Body of pancreas (tissue), 4 donors: Measurements from ENCODE around the gene NBEAL2. TPM values are rescaled to one million over a fixed set of nuclear protein-coding genes. Genes with fewer than 3 reads are reported as not detected.

Experiments used
- ATAC-seq: fragments of 150-250 bp; one replicate; pipeline ENCODE4 v1.9.1; 2016
- DNase-seq, 4 donors: peaks; one replicate each; pipeline ENCODE4 v3.0.0-alpha.2; 2019
- H3K27ac ChIP-seq, 4 donors: fragments of 200-600 bp; sonication (generic); 1 replicate in 3 of 4; 2 replicates in 1 of 4; pipeline versions ENCODE4 v1.5.1 to v1.6.1; 2016 to 2019; ENCODE audit warnings: mild to moderate bottlenecking in 1 of 4, mixed read lengths in 1 of 4, moderate library complexity in 1 of 4
- H3K27me3 ChIP-seq, 2 donors: fragments of 200-600 bp; sonication (generic); one replicate each; pipeline ENCODE4 v1.6.0; 2016; ENCODE audit warnings: mild to moderate bottlenecking in 1 of 2
- H3K36me3 ChIP-seq, 2 donors: fragments of 200-600 bp; sonication (generic); replicated peaks in 1 of 2; 2 replicates each; pipeline ENCODE4 v1.5.1; 2016; ENCODE audit warnings: low read depth in 2 of 2; ENCODE audit not compliant: insufficient read depth in 1 of 2
- H3K4me1 ChIP-seq: fragments of 200-600 bp; sonication (generic); one replicate; pipeline ENCODE4 v1.6.0; 2016
- H3K4me3 ChIP-seq, 2 donors: fragments of 200-600 bp; sonication (generic); 1 replicate in 1 of 2; 2 replicates in 1 of 2; pipeline ENCODE4 v1.5.1; 2016 to 2019
- H3K9me3 ChIP-seq, 3 donors: fragments of 200-600 bp; sonication (generic); 1 replicate in 2 of 3; 2 replicates in 1 of 3; pipeline ENCODE4 v1.5.1; 2016
- CTCF ChIP-seq, 7 experiments: fragments of 450-650 bp in 4 of 7; fragments of 200-600 bp in 3 of 7; sonication (generic) in 3 of 7; IDR thresholded peaks; one replicate each; pipeline ENCODE4 v1.5.1; 2016 to 2019; ENCODE audit warnings: antibody characterized with exemption in 7 of 7
- POLR2A ChIP-seq, 3 donors: fragments of 450-650 bp; IDR thresholded peaks; one replicate each; pipeline ENCODE4 v1.6.1; 2016; ENCODE audit warnings: antibody characterized with exemption in 3 of 3, mild to moderate bottlenecking in 2 of 3
- WGBS, 2 donors: methylation state at CpG; one replicate each; pipeline ENCODE4 v1.1.5; 2017; 5-methylcytosine and 5-hydroxymethylcytosine counted together
- intact Hi-C: fragments of 100-400 bp; cut with DNase I; formaldehyde crosslinking; loops from one replicate; pipeline ENCODE4 v1.15.1; 2023
- total RNA-seq, 2 donors: library from RNA; depleted of rRNA; stranded (reverse); fragments of >200 nt; gene quantifications; one replicate each; pipeline ENCODE4 v1.1.0, GENCODE V29; 2016

Gene NBEAL2
- total RNA-seq, 2 donors from 2014 or later, result 98.8 to 151 TPM

- 83 to 88% methylated on average over 26 to 27 of the region's 32 CpGs for WGBS, 2 donors
- intact Hi-C loops, result no loop called here
- peak in 3 of 4 donors; percentile 1 to 11 (median 9) for DNase-seq
- Histone ChIP-seq H3K36me3 (peaks cover 4 to 19% of the 10 kb centered on the region in 2 donors), H3K27me3 (no peaks in the 10 kb centered on the region), H3K4me1 (peaks cover 11% of the 10 kb centered on the region), H3K27ac (no peak overlapping the region), H3K4me3 (no peak overlapping the region), H3K9me3 (no peaks in the 10 kb centered on the region)
- TF ChIP-seq POLR2A (IDR thresholded peaks at IDR 0.05), result no peak
- TF ChIP-seq CTCF (IDR thresholded peaks at IDR 0.05), result no peak
- no peak for ATAC-seq
These were observed 26.0 kb downstream of the NBEAL2 start for GRCh38 chr3:47005212-47006144.

- Histone ChIP-seq H3K27me3 (no peaks in the 10 kb centered on the region), H3K27ac (no peak overlapping the region), H3K9me3 (no peaks in the 10 kb centered on the region), H3K36me3 (peaks cover 4 to 15% of the 10 kb centered on the region in 2 donors), H3K4me3 (no peak overlapping the region), H3K4me1 (peaks cover 11% of the 10 kb centered on the region)
- TF ChIP-seq CTCF (IDR thresholded peaks at IDR 0.05), result no peak
- no peak for TF ChIP-seq POLR2A (IDR thresholded peaks at IDR 0.05)
- DNase-seq (peak in 1 of 4 donors; percentile 1), ATAC-seq (no peak)
- WGBS, 2 donors, result 82 to 83% methylated on average over 6 to 9 of the region's 9 CpGs
- intact Hi-C loops, result no loop called here
These were observed 26.7 kb downstream of the NBEAL2 start for GRCh38 chr3:47006145-47006651.

- TF ChIP-seq CTCF (IDR thresholded peaks at IDR 0.05) (no peak), POLR2A (IDR thresholded peaks at IDR 0.05) (no peak)
- no peak overlapping the region for H3K4me3 ChIP-seq
- peaks cover 4 to 8% of the 10 kb centered on the region in 2 donors for H3K36me3 ChIP-seq
- intact Hi-C loops, result no loop called here
- peaks cover 11% of the 10 kb centered on the region for H3K4me1 ChIP-seq
- no peaks in the 10 kb centered on the region for H3K27me3 ChIP-seq
- DNase-seq, result peak in 2 of 4 donors; percentile 1 to 9
- WGBS, 2 donors, result 83 to 90% methylated on average over 2 to 3 of the region's 3 CpGs
- H3K9me3 ChIP-seq, result no peaks in the 10 kb centered on the region
- ATAC-seq, result no peak
- H3K27ac ChIP-seq, result no peak overlapping the region
These were observed 27.5 kb downstream of the NBEAL2 start for GRCh38 chr3:47007001-47007400.

GRCh38 chr3:47007482-47008233 is 28.2 kb downstream of the NBEAL2 start:
- H3K36me3 ChIP-seq, result peaks cover 4 to 8% of the 10 kb centered on the region in 2 donors

More at GRCh38 chr3:47007482-47008233, 28.2 kb downstream of the NBEAL2 start:
- intact Hi-C loops, result no loop called here
- Histone ChIP-seq H3K27me3 (no peaks in the 10 kb centered on the region), H3K4me1 (peaks cover 11% of the 10 kb centered on the region), H3K27ac (no peak overlapping the region), H3K9me3 (no peaks in the 10 kb centered on the region), H3K4me3 (no peak overlapping the region)
- no peak for TF ChIP-seq CTCF (IDR thresholded peaks at IDR 0.05)
- no peak for TF ChIP-seq POLR2A (IDR thresholded peaks at IDR 0.05)
- peak in 2 of 4 donors; percentile 10 to 11 for DNase-seq
- 89 to 91% methylated on average over 5 to 16 of the region's 16 CpGs for WGBS, 2 donors
- ATAC-seq, result no peak
